HEK293 (cell line): ENCODE data around the gene GIT1.
A peak's percentile ranks its signal among the peaks of the same experiment; 100 is the strongest.

ENCODE experiments used
- BCL11B ChIP-seq: fragments of 450-650 bp; formaldehyde crosslinking; IDR thresholded peaks from 2 replicates; pipeline ENCODE4 v1.5.1; 2016; ENCODE audit warnings: low read depth, missing biosample characterization, missing genetic modification characterization
- IKZF3 ChIP-seq: fragments of 450-650 bp; IDR thresholded peaks from 2 replicates; pipeline ENCODE4 v1.5.0; 2018; ENCODE audit warnings: missing biosample characterization, mild to moderate bottlenecking, missing genetic modification characterization, moderate library complexity
- INSM2 ChIP-seq: fragments of 450-650 bp; formaldehyde crosslinking; IDR thresholded peaks from 2 replicates; pipeline ENCODE4 v1.5.1; 2016; ENCODE audit warnings: missing biosample characterization, missing genetic modification characterization
- KLF10 ChIP-seq: fragments of 450-650 bp; IDR thresholded peaks from 2 replicates; pipeline ENCODE4 v1.5.1; 2018; ENCODE audit warnings: missing biosample characterization, mild to moderate bottlenecking, missing genetic modification characterization
- PATZ1 ChIP-seq: fragments of 450-650 bp; formaldehyde crosslinking; IDR thresholded peaks from 2 replicates; pipeline ENCODE4 v1.5.1; 2016; ENCODE audit warnings: missing biosample characterization, missing genetic modification characterization
- ZBTB10 ChIP-seq: fragments of 450-650 bp; formaldehyde crosslinking; IDR thresholded peaks from 2 replicates; pipeline ENCODE4 v1.5.1; 2016; ENCODE audit warnings: missing biosample characterization, missing genetic modification characterization
- ZBTB21 ChIP-seq: fragments of 450-650 bp; formaldehyde crosslinking; IDR thresholded peaks from 2 replicates; pipeline ENCODE4 v1.5.1; 2017; ENCODE audit warnings: missing biosample characterization, missing genetic modification characterization
- ZBTB48 ChIP-seq: fragments of 450-650 bp; formaldehyde crosslinking; IDR thresholded peaks from 2 replicates; pipeline ENCODE4 v1.5.1; 2016; ENCODE audit warnings: missing biosample characterization, missing genetic modification characterization
- ZBTB8A ChIP-seq: fragments of 450-650 bp; formaldehyde crosslinking; IDR thresholded peaks from 2 replicates; pipeline ENCODE4 v1.5.1; 2016; ENCODE audit warnings: missing biosample characterization, missing genetic modification characterization
- ZFHX2 ChIP-seq: fragments of 450-650 bp; formaldehyde crosslinking; conservative IDR thresholded peaks from 2 replicates; pipeline ENCODE4 v1.5.1; 2016; ENCODE audit warnings: missing biosample characterization, missing genetic modification characterization
- ZNF16 ChIP-seq: fragments of 450-650 bp; formaldehyde crosslinking; IDR thresholded peaks from 2 replicates; pipeline ENCODE4 v1.5.1; 2016; ENCODE audit warnings: low read depth, missing biosample characterization, missing genetic modification characterization
- ZNF19 ChIP-seq: fragments of 450-650 bp; formaldehyde crosslinking; IDR thresholded peaks from 2 replicates; pipeline ENCODE4; 2016; ENCODE audit warnings: missing biosample characterization, missing genetic modification characterization, low read depth
- ZNF311 ChIP-seq: fragments of 450-650 bp; formaldehyde crosslinking; IDR thresholded peaks from 2 replicates; pipeline ENCODE4 v1.5.1; 2017; ENCODE audit warnings: missing biosample characterization, missing genetic modification characterization, borderline replicate concordance
- ZNF324 ChIP-seq: fragments of 450-650 bp; formaldehyde crosslinking; IDR thresholded peaks from 2 replicates; pipeline ENCODE4 v1.5.1; 2016; ENCODE audit warnings: missing biosample characterization, missing genetic modification characterization
- ZNF366 ChIP-seq: fragments of 450-650 bp; formaldehyde crosslinking; conservative IDR thresholded peaks from 2 replicates; pipeline ENCODE4 v1.5.1; 2016; ENCODE audit warnings: missing biosample characterization, missing genetic modification characterization
- ZNF394 ChIP-seq: fragments of 450-650 bp; formaldehyde crosslinking; IDR thresholded peaks from 2 replicates; pipeline ENCODE4 v1.5.1; 2016; ENCODE audit warnings: missing biosample characterization, missing genetic modification characterization, mild to moderate bottlenecking, moderate library complexity, borderline replicate concordance
- ZNF426 ChIP-seq: fragments of 450-650 bp; formaldehyde crosslinking; IDR thresholded peaks from 2 replicates; pipeline ENCODE4 v1.5.1; 2017; ENCODE audit warnings: missing biosample characterization, missing genetic modification characterization, mild to moderate bottlenecking, inconsistent platforms, moderate library complexity
- ZNF510 ChIP-seq: fragments of 450-650 bp; formaldehyde crosslinking; IDR thresholded peaks from 2 replicates; pipeline ENCODE4 v1.5.1; 2018; ENCODE audit warnings: mild to moderate bottlenecking, missing genetic modification characterization, missing biosample characterization; ENCODE audit not compliant: insufficient replicate concordance
- ZNF529 ChIP-seq: fragments of 450-650 bp; formaldehyde crosslinking; IDR thresholded peaks from 2 replicates; pipeline ENCODE4 v1.5.1; 2017; ENCODE audit warnings: missing genetic modification characterization, missing biosample characterization; ENCODE audit not compliant: insufficient replicate concordance
- ZNF585B ChIP-seq: fragments of 450-650 bp; formaldehyde crosslinking; IDR thresholded peaks from 2 replicates; pipeline ENCODE4 v1.5.1; 2016; ENCODE audit warnings: missing biosample characterization, missing genetic modification characterization
- ZNF623 ChIP-seq: fragments of 450-650 bp; formaldehyde crosslinking; IDR thresholded peaks from 2 replicates; pipeline ENCODE4 v1.5.1; 2016; ENCODE audit warnings: missing biosample characterization, missing genetic modification characterization
- ZNF677 ChIP-seq: fragments of 450-650 bp; IDR thresholded peaks from 2 replicates; pipeline ENCODE4 v1.5.0; 2018; ENCODE audit warnings: missing biosample characterization, mild to moderate bottlenecking, missing genetic modification characterization, moderate library complexity
- ZNF701 ChIP-seq: fragments of 450-650 bp; formaldehyde crosslinking; IDR thresholded peaks from 2 replicates; pipeline ENCODE4 v1.5.1; 2016; ENCODE audit warnings: missing biosample characterization, missing genetic modification characterization
- ZNF768 ChIP-seq: fragments of 450-650 bp; formaldehyde crosslinking; IDR thresholded peaks from 2 replicates; pipeline ENCODE4 v1.5.1; 2018; ENCODE audit warnings: missing biosample characterization, mild to moderate bottlenecking, missing genetic modification characterization
- ZNF785 ChIP-seq: fragments of 450-650 bp; formaldehyde crosslinking; IDR thresholded peaks from 2 replicates; pipeline ENCODE4 v1.5.1; 2016; ENCODE audit warnings: missing biosample characterization, missing genetic modification characterization
- ZNF843 ChIP-seq: fragments of 450-650 bp; formaldehyde crosslinking; IDR thresholded peaks from 2 replicates; pipeline ENCODE4 v1.5.1; 2016; ENCODE audit warnings: missing biosample characterization, missing genetic modification characterization
- ZSCAN23 ChIP-seq: fragments of 450-650 bp; formaldehyde crosslinking; IDR thresholded peaks from 2 replicates; pipeline ENCODE4 v1.5.1; 2016; ENCODE audit warnings: missing biosample characterization, missing genetic modification characterization
- TF ChIP-seq, protein P1 (sequence below): fragments of 450-650 bp; formaldehyde crosslinking; IDR thresholded peaks from 2 replicates; pipeline ENCODE4 v1.5.1; 2016; ENCODE audit warnings: missing biosample characterization, missing genetic modification characterization
- TF ChIP-seq, protein P2 (sequence below): fragments of 450-650 bp; formaldehyde crosslinking; IDR thresholded peaks from 2 replicates; pipeline ENCODE4 v1.5.1; 2017; ENCODE audit warnings: missing biosample characterization, missing genetic modification characterization
- TF ChIP-seq, protein P3 (sequence below): fragments of 450-650 bp; formaldehyde crosslinking; IDR thresholded peaks from 2 replicates; pipeline ENCODE4 v1.5.1; 2016; ENCODE audit warnings: missing biosample characterization, missing genetic modification characterization

GIT1 gene

GRCh38 chr17:29589524-29590410 is at the start of gene GIT1 (continued):
- TF ChIP-seq, protein P1, sequence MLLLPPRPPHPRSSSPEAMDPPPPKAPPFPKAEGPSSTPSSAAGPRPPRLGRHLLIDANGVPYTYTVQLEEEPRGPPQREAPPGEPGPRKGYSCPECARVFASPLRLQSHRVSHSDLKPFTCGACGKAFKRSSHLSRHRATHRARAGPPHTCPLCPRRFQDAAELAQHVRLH (tag by site-specific recombination) = no peak
- TF ChIP-seq ZNF510 (tag by site-specific recombination) (no peak), KLF10 (tag by site-specific recombination) (peak; percentile 93), PATZ1 (tag by site-specific recombination) (peak; percentile 21), ZNF394 (tag by site-specific recombination) (no peak), ZBTB10 (tag by site-specific recombination) (peak; percentile 62; the same call in 1 of the 2 replicates), ZNF768 (tag by site-specific recombination) (no peak), ZFHX2 (tag by site-specific recombination) (peak; percentile 92), ZNF701 (tag by site-specific recombination) (no peak), ZNF366 (peak; percentile 67), ZNF311 (tag by site-specific recombination) (no peak), ZNF324 (tag by site-specific recombination) (no peak), ZNF16 (tag by site-specific recombination) (no peak), ZNF785 (tag by site-specific recombination) (no peak), ZNF677 (tag by site-specific recombination) (0 out of 2 replicates have a peak, but pooled peaks have one; percentile 40), INSM2 (no peak), IKZF3 (0 out of 2 replicates have a peak, but pooled peaks have one; percentile 25), BCL11B (peak; percentile 68), ZNF529 (tag by site-specific recombination) (no peak), ZNF585B (tag by site-specific recombination) (no peak), ZNF426 (tag by site-specific recombination) (no peak), ZNF19 (no peak), ZBTB48 (tag by site-specific recombination) (0 out of 2 replicates have a peak, but pooled peaks have one; percentile 13), ZBTB8A (tag by site-specific recombination) (peak; percentile 50), ZNF843 (tag by site-specific recombination) (no peak), ZNF623 (tag by site-specific recombination) (no peak; the same call in 1 of the 2 replicates), ZSCAN23 (no peak), ZBTB21 (tag by site-specific recombination) (no peak)
- TF ChIP-seq, protein P2, sequence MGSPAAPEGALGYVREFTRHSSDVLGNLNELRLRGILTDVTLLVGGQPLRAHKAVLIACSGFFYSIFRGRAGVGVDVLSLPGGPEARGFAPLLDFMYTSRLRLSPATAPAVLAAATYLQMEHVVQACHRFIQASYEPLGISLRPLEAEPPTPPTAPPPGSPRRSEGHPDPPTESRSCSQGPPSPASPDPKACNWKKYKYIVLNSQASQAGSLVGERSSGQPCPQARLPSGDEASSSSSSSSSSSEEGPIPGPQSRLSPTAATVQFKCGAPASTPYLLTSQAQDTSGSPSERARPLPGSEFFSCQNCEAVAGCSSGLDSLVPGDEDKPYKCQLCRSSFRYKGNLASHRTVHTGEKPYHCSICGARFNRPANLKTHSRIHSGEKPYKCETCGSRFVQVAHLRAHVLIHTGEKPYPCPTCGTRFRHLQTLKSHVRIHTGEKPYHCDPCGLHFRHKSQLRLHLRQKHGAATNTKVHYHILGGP = no peak
- TF ChIP-seq, protein P3, sequence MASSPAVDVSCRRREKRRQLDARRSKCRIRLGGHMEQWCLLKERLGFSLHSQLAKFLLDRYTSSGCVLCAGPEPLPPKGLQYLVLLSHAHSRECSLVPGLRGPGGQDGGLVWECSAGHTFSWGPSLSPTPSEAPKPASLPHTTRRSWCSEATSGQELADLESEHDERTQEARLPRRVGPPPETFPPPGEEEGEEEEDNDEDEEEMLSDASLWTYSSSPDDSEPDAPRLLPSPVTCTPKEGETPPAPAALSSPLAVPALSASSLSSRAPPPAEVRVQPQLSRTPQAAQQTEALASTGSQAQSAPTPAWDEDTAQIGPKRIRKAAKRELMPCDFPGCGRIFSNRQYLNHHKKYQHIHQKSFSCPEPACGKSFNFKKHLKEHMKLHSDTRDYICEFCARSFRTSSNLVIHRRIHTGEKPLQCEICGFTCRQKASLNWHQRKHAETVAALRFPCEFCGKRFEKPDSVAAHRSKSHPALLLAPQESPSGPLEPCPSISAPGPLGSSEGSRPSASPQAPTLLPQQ (tag by site-specific recombination) = peak; percentile 98
